Hindlimb muscle (tissue), 1 donor: ENCODE results near the gene BMAL2. TPM values are rescaled to one million over a fixed set of nuclear protein-coding genes. Genes with fewer than 3 reads are reported as not detected.

Experiments
- DNase-seq: peaks from one replicate; pipeline ENCODE4 v3.0.0-alpha.2; 2013
- polyA plus RNA-seq: library from polyadenylated mRNA; unstranded; fragments of 120-200 nt; gene quantifications from one replicate; pipeline ENCODE4 v1.2.1, GENCODE V29; 2013; ENCODE audit not compliant: insufficient read length

The BMAL2 gene
- polyA plus RNA-seq, result 1.2 TPM

DNA sequence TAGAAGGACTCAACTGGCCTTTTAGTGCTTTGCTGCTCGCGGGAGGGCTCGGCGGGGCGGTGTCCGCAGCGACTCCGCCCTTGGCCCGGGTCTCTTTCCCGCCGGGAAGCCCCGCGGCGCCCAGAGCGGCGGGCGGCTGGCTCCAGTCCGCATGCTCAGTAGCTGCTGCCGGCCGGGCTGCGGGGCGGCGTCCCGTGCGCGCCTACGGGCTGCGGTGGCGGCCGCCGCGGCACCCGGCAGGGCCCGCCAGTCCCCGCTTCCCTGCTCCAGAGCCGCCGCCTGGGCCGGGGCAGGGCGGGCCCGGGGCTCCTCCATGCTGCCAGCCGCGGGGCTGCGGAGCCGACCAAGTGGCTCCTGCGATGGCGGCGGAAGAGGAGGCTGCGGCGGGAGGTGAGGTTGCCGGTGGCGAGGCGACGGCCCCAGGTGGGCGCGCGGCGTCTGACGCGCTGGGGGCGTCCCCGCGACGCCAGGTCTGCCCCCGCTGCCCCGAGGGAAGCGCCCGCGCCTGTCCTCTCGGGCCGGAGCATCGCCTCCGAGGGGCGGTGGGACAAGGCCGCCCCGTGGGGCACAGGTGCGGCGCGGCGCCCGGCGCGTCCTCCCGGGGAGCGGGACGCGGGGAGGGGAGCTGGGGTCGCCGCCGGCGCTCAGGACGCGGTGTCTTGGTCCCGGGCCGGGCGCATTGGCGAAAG lies at the start of gene BMAL2:
TSS of gene BMAL2 (plus strand) at position 123 of the 689 bp plus-strand sequence. CDS start at position 360, 237 bp downstream.
- DNase-seq, result peak; percentile 19

- DNase-seq, result no peak
Measured at GRCh38 chr12:27284021-27284420, 48.6 kb upstream of the BMAL2 start.

DNA sequence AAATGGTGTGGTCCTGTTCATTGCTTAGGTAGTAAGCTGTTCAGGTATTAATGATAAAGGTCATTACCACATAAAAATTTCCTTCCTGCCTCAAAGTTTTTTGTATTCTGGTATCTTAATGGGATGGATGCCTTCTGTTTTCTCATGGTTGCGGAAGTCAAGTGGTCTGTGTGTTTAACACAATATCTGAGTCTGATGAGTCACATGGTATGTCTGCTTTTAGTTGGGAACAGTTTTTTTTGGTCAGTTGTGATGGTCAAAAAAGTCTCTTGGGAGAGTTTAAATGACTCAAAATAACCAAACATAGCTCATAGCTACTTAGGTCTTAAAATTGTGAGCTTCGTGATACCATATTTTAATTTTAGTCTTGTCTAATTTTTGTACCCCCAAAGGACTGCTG lies 47.9 kb upstream of the BMAL2 start:
- DNase-seq, result no peak

DNA sequence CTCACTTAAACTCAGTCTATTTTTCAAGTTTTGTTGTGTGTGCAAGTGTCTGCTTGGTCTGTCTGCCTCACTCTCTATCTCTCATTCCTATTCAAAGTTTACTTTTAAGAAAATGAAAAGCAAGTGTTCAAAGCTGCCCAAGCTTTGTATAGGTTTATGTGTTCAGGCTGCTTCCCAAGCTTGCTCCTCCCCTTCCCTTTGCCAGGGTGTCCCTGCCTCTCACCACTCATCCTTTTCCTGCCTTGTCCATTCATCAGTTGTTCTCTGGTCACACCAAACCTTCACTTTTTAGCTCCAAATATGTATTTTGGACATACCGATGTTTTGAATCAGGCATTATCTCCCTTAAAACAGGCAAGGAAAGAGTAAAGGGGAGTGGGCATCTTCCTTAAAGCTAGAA lies 47.2 kb upstream of the BMAL2 start:
- DNase-seq, result no peak

- no peak for DNase-seq
Measured at GRCh38 chr12:27289414-27289813, 43.2 kb upstream of the BMAL2 start.

GRCh38 chr12:27290501-27291168 lies 42.0 kb upstream of the BMAL2 start:
- no peak for DNase-seq

DNA sequence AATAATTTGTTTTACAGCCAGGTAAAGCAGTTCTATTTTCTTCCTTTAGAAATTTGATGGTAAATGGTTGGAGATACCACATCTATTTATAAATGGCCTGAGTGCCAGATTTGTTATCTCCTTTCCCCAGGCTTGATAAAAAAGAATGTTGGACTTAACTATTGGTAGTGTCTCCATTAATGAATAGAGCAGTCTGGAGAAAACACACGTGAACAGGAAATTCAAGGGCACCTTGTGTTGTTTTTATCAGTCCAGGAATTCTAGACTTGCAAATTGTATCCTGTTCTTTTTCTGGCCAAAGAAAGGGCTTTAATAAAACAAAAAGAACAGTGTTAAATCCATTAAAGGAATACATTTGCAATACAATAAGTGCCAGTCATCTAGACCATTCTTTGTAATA lies 40.8 kb upstream of the BMAL2 start:
- DNase-seq, result no peak

GRCh38 chr12:27292718-27293117 lies 39.9 kb upstream of the BMAL2 start:
- no peak for DNase-seq

DNA sequence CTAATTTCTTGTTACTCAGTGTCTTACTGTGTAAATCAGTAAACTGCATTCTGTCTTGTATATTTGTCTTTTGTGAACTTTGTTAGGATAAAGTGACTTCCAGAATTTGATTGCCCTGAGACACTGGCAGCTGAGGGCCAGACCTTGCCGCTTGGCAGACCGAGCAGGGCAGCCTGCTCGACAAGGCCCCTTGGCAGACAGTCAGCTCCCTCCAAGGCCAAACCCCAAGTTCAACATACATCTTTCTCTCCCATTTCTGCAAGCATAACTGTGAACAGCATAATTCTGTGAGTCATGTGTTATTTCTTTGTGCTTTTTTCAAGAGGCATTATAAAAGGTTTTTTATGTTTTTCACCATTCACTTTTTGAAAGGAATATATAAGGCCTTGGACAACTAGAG lies 39.2 kb upstream of the BMAL2 start:
- no peak for DNase-seq

DNA sequence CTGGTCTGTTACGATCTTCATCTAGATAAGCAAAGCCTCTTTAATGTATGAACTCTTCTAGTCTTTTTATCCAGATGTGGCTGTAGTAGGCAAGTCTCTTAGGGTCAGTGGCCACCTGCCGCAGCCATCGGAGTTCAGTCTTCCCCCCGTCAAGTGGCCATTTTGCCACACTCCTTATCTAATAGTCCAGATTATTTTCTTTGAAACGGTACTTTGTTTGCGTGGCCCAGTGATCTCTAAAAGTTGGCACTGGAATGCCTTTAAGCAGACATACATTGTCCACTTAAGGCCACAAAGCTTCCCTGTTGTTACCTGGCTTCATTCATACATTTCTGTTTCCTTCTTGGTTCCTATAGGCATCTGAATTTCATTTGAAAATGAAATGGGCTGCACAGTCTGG lies 36.0 kb upstream of the BMAL2 start:
- no peak for DNase-seq

DNA sequence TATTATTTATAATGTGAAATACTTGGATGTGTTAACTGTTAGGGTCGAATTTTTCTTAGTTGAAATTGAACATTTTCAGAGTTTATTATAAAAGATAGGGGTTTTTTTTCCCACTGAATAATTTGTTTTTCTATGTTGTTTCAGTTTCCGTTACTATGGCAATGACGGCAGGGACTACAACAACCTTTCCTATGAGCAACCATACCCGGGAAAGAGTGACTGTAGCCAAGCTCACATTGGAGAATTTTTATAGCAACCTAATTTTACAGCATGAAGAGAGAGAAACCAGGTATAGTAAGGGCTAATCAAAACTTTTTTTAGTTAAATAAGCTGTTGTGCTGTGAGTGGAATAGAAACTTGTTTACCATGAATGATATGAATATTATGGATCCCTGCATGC lies 35.1 kb upstream of the BMAL2 start:
- no peak for DNase-seq

DNA sequence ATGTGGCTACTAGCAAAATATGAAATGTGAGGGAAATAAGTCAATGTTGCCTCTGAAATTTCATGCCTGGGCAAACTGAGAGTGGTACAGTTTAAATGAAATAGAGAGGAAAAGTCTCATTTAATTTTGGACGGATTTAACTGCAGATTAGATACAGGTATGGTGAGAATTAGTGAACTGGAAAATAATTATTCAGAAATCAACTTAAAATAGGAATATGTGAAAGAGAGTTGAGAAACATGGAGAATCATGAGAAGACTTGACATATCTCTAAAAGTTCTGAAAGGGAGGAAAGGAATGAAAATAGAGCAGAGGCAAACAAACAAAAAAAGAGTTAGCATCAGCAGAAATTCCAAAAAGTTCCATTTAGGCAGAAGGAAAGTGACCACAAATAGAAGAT lies 33.5 kb upstream of the BMAL2 start:
- no peak for DNase-seq

DNA sequence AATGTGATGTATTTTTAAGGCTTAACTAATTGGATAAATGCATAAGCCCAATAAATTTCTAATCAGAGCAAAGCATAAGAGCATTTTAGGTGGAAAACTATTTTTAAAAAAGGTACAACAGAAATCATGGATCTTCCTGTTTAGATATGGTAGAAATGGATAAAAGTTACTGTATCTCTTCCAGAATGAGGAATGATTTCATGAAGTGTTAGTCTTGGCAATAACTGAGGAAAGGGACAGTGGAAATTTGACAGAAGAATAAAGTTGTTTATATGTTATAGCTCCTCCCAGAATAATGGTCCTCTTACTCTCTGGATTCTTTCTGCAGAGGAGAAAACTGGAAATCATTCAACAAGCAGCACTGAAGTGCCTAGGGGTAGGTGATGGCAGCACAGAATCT lies 32.4 kb upstream of the BMAL2 start:
- DNase-seq, result no peak

GRCh38 chr12:27303139-27304111 lies 29.2 kb upstream of the BMAL2 start:
- DNase-seq, result no peak

DNA sequence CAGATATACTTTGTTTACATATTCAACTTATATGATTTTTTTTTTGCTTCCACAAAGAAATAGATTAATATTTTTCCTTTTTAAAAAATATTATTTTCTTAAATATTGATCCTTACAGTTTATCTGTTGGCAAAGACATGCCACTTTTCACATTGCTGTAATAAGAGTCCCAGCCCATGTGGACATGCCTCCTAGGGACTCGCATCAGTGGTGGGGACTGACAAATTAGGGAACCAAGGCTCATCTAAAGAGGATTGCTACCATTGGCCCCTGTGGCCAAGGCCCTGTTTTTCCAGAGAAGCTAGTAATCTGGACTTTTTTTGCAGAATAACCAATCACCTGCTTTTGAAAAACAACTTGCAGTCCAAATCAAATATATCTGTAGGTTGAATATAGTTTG lies 27.8 kb upstream of the BMAL2 start:
- DNase-seq, result no peak

DNA sequence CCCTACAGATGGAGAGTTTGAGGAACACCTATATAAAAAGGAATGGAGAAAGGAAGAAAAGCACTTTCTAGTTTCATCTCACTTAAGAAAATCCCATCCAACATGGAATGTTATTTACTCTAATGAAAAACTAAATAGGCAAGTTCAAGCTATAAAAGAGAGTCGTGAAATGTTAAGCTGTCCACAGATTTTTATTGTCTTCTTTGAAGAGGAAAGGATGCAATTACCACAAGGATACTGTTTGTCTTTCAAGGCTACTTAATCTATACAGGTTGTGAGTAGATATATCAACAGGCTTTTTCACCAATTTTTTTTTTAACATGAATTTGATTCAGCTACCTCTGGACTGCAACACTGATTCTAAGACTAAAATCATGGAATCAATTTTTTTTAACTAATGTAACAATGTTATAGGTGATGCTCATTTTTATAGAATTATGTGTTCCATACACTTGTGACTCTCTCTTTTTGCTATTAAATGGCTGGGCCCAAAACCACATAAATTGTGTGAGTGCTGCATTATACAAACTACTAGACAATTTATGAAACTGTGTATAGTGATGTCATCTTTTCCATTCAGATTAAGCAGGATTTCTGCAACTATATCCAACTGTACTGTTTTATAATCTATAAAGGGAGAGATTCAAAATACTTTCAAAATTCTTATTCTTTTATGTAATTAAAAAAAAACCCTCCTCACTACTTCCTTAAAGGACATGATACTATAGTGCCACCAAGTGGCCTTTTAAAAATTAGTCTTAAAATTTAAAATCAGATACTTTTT lies 26.8 kb upstream of the BMAL2 start:
- peak; percentile 20 for DNase-seq

GRCh38 chr12:27309293-27309994 lies 23.2 kb upstream of the BMAL2 start:
- no peak for DNase-seq

DNA sequence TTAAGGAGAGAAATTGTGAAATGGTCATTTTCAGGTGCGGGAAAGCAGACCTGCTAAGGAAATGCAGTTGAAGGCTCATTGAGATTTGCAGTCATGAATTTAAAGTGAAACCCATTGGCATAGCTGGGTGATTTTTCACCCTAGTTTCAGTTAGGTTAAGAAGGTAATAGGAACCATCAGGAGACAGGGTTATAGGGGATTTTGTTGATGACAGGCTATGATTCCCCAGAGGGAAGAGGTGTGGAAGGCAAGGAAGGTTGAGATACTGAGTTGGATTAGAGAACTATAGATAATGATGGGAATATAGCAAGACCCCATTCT lies 22.7 kb upstream of the BMAL2 start:
- no peak for DNase-seq

DNA sequence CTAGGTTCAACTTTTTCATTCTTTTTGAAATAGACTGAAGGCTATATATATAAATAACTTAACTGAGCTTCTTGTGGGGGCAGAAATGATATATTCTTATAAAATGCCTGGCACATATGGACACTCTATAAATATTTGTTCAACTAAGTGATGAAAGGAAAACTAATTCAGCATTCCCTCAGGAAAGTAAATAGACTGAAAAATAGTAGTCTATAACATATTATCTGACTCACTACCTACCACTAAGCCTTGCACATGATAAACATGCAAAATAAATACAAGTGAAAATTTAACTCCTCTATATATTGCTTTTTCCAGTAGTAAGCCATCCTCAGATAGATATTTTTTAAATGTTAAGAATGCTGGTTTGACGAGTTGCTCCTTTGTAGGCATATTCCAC lies 15.7 kb upstream of the BMAL2 start:
- no peak for DNase-seq

DNA sequence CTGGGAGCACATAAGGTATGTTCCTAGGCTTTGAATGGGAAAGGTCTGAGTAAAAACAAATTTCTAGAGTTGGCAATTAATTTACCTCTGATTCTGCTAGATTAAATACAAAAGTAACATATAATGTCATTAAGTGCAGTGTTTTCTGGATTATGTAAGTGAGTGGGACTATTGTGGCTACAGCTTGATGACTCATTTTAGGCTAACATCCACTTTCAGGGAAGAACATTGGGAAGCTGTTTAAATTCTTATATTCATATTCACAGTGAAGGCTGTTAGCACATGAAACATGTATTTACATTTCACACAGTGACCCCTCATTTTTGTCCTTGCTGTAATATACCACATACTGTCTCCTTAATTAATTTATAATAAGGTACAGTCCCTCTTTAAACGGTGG lies 13.2 kb upstream of the BMAL2 start:
- no peak for DNase-seq

DNA sequence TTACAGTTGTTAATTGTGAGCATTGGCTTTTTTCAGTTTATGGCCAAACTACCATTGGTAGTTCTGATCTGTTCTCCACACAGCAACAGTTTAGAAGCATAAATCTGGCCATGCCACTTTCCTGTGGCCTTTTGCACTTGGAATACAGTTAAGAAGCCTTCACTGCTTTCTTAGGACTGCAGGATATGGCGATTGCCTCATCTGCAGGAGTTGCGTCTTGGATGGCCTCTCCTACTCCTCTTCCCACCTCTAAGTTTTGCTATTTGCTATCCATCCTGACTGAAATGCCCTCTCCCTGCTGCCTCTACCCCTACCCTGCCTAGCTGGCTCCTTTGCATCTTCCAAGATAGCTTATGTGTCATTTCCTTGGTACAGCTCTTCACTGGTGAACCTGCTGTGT lies 12.8 kb upstream of the BMAL2 start:
- DNase-seq, result no peak

DNA sequence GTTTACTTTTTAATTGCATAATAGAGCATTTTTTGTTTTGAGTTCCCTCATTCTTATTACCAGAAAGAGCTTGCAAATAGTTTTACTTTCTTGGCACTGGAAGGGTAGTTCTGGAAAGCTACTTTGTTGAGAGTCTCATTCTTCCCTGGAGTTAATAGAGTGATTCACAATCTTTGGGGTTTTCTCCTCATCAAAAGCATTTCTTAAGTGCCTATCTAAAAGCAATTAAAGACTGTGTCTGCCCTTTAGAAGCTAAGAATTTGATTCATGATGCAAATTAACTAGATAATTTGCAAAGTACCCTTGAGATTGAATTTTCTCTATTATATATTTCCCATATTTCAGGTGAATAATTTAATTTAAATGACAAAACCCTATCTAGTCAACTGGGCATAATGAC lies 8.1 kb upstream of the BMAL2 start:
- no peak for DNase-seq
